ENCODE data around the gene IFT52.

GRCh38 chr20:43583133-43583864, 7.4 kb upstream of the IFT52 start:
- TF ChIP-seq CTCF (IDR thresholded peaks at IDR 0.05) (no peak), POLR2A (IDR thresholded peaks at IDR 0.05) (no peak)

All from heart left ventricle (tissue), 13 donors.